ENCODE results near the gene ATG4B. TPM values are rescaled to one million over a fixed set of nuclear protein-coding genes. Genes with fewer than 3 reads are reported as not detected.

The ATG4B gene
- total and polyA plus RNA-seq, 2 of the 8 experiments (the other 6 are each of a cell fraction or from before 2014, with no cell fraction given): 103 to 155 TPM

DNA sequence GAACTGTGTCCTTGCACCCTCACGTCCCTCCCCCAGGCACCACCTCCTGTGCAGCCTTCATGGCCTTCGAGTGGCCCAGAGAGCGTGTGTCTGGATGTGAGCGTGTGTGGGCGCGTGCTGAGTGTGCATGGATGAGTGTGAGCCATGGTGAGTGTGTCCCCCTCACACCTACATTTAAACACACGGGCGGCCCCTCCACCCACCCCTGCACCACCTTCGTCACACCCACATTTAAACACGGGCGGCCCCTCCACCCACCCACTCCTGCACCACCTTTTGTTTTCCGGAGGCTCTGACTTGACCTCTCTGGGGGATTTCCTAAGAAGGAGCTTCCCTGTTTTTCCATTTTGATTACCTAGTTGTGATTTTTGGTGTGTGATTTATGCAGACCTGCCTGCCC lies 31.3 kb downstream of the ATG4B start:
- H3K79me1 ChIP-seq (ENCODE audit: low read depth, low read length): no peaks in the 10 kb centered on the region
- no peak overlapping the region for H3K9ac ChIP-seq (replicated peaks in 1 of 4; ENCODE audit: extremely low read depth in 1 of 4, low read depth in 3 of 4, low read length in 3 of 4)
- H4K8ac ChIP-seq (ENCODE audit: extremely low read depth, insufficient read depth, low read length): no peak overlapping the region
- H4K91ac ChIP-seq (replicated peaks; ENCODE audit: insufficient read length, low read length): no peak overlapping the region
- no peak for TF ChIP-seq RBBP5 (IDR thresholded peaks at IDR 0.05; ENCODE audit: borderline replicate concordance, low read depth, low read length)
- no peak for TF ChIP-seq SP4 (IDR thresholded peaks at IDR 0.05; ENCODE audit: low read length)
- TF ChIP-seq TAF7 (optimal IDR thresholded peaks at IDR 0.05; ENCODE audit: borderline replicate concordance, low read depth, low read length): no peak
- TF ChIP-seq SIRT6 (IDR thresholded peaks at IDR 0.05; ENCODE audit: low read length): no peak
- TF ChIP-seq EZH2 (IDR thresholded peaks at IDR 0.05; ENCODE audit: low read depth, low read length, severe bottlenecking): no peak
- TF ChIP-seq SUZ12 (IDR thresholded peaks at IDR 0.05; ENCODE audit: low read length): no peak
- TF ChIP-seq GTF2F1 (IDR thresholded peaks at IDR 0.05; ENCODE audit: borderline replicate concordance, low read depth, low read length): no peak
- H3K36me3 ChIP-seq (ENCODE audit: control insufficient read depth in 2 of 4, insufficient read depth in 4 of 4, low read length in 3 of 4): peaks cover 9 to 33% (median 22%) of the 10 kb centered on the region in 4 experiments
- H3K4ac ChIP-seq (replicated peaks; ENCODE audit: insufficient read length, low read depth, low read length): no peak overlapping the region
- H3K27me3 ChIP-seq (replicated peaks in 1 of 4; ENCODE audit: control insufficient read depth in 3 of 4, extremely low read depth in 1 of 4, insufficient read depth in 3 of 4, low read length in 3 of 4): no peaks in the 10 kb centered on the region
- no peak overlapping the region for H3K14ac ChIP-seq (ENCODE audit: insufficient read length)
- peaks cover 3 to 8% of the 10 kb centered on the region in 2 experiments for H4K20me1 ChIP-seq (replicated peaks in 1 of 2; ENCODE audit: control insufficient read depth in 1 of 2, insufficient read depth in 2 of 2, low read length in 2 of 2)
- H3K4me3 ChIP-seq (ENCODE audit: extremely low read depth in 1 of 4, insufficient read depth in 2 of 4, low read depth in 3 of 4, low read length in 4 of 4): no peak overlapping the region
- no peaks in the 10 kb centered on the region for H3K4me1 ChIP-seq (replicated peaks in 1 of 4; ENCODE audit: control insufficient read depth in 3 of 4, insufficient read depth in 4 of 4, low read length in 3 of 4)
- H2BK20ac ChIP-seq (ENCODE audit: low read length): no peak overlapping the region
- no peak for DNase-seq (ENCODE audit: low read depth in 1 of 2, low spot score in 2 of 2)
- H3K18ac ChIP-seq (ENCODE audit: extremely low read depth, low read length): no peak overlapping the region
- H4K5ac ChIP-seq (ENCODE audit: insufficient read length, low read depth, low read length): no peak overlapping the region
- no peak overlapping the region for H3K27ac ChIP-seq (ENCODE audit: low read depth, low read length)
- H2AK5ac ChIP-seq (ENCODE audit: low read depth, low read length): no peak overlapping the region
- ChIA-PET POLR2A (ENCODE audit: partially characterized antibody) (interaction anchor here (1.1 to 4.0 kb wide), 4 partner anchors 10 to 20 kb away, joined by 3 to 20 read pairs (median 4); no protein-coding TSS in a partner anchor), CTCF (ENCODE audit: partially characterized antibody) (interaction anchor here (1.1 to 1.4 kb wide), 3 partner anchors 10 to 210 kb away, joined by 3 to 4 read pairs (median 3); no protein-coding TSS in a partner anchor)
- H2BK15ac ChIP-seq (ENCODE audit: low read length): no peak overlapping the region
- H3K23me2 ChIP-seq (ENCODE audit: low read depth, low read length): no peaks in the 10 kb centered on the region
- H3K9me3 ChIP-seq (ENCODE audit: insufficient read depth in 2 of 2, low read depth in 1 of 2, low read length in 1 of 2): no peaks in the 10 kb centered on the region
- H2BK12ac ChIP-seq (ENCODE audit: low read depth, low read length): no peak overlapping the region
- no peak for FAIRE-seq
- WGBS, 2 experiments (ENCODE audit: extremely low coverage in 1 of 2, insufficient coverage in 1 of 2, insufficient read length in 1 of 2, insufficient replicate concordance in 2 of 2, low coverage in 1 of 2, low lambda C conversion rate in 2 of 2, missing lambda C conversion rate in 1 of 2): 98% methylated on average over 9 of the region's 12 CpGs; no CpG with 5 or more reads in 1 of the 2 experiments
- no peak overlapping the region for H2AFZ ChIP-seq (ENCODE audit: low read length)
- H2BK120ac ChIP-seq (replicated peaks; ENCODE audit: low read depth, low read length): no peak overlapping the region
- H3K56ac ChIP-seq (replicated peaks; ENCODE audit: insufficient read length, low read depth, low read length): no peak overlapping the region
- no peak overlapping the region for H3K23ac ChIP-seq (ENCODE audit: insufficient read length)
- H2BK5ac ChIP-seq (ENCODE audit: low read depth, low read length): no peak overlapping the region
- no peak overlapping the region for H3K4me2 ChIP-seq (ENCODE audit: insufficient read depth in 1 of 2, low read depth in 2 of 2, low read length in 2 of 2)
- H3K79me2 ChIP-seq (ENCODE audit: control insufficient read depth in 1 of 2, insufficient read depth in 2 of 2, low read length in 2 of 2): no peaks in the 10 kb centered on the region

Measured in H1 (cell line).